Activated CD4-positive, alpha-beta T cell treated with anti-CD3 and anti-CD28 coated beads, Interleukin-2, amount 50 U/mL, for 16 hours (primary cell): ENCODE data around the gene COPZ1.
"Not testable (repeated sequence)": the region's sequence is repeated elsewhere in the genome, so short reads cannot be mapped to it uniquely, and the experiment has no call there.

Experiments used
- DNase-seq: peaks from one replicate; pipeline ENCODE4 v3.0.0-alpha.2; 2020

The COPZ1 gene

GRCh38 chr12:54294953-54295566, 29.9 kb upstream of the COPZ1 start:
- DNase-seq = no peak

GRCh38 chr12:54296393-54297099, 28.4 kb upstream of the COPZ1 start:
- no peak for DNase-seq

DNA sequence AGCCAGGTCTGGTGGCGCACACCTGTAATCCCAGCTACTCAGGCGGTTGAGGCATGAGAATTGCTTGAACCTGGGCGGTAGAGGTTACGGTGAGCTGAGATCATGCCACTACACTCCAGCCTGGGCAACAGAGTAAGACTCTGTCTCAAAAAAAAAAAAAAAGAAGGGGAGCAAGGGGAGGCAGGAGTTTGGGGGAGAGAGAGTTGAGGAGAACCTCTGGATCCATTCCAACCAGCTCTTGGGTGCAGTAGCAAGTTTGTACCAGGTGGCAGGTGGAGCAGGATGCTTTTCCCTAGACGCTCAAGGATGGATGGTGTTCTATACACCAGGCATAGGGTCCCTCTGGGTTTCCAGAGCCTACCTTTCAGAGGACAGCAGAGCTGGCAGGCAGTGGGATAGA, 26.0 kb upstream of the COPZ1 start:
- DNase-seq = no peak

DNA sequence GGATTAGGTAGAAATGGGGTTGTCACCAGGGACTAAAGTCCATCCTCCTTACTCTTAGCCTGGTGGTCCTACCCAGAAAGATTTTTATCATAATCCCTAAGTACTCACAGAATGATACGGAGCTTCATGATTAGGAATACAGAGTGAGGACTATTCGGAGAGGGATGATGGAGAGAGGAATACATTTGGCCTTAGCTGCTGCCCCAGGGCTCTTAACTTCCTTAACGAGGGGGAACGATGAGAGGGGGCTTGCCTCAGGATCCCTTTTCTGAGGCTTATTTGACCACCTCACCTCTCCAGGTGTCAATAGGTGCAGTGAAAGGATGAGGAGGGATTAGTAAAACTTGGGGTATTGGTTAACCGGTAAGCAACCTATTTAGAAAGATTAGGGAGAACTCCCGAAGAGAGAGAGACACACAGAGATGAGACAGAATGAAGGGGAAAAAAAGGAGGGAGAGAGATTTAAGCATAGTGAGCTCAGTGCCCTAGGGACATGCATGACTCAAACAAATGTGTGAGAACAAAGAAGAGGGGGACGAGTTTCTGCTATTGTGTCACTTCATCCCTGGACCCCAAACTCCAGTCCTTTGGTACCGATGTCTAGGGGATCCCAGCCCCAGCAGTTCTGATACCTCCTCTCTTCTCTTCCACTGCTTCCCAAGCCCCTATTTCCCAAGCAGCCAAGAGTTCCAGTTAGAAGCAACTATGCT, 25.3 kb upstream of the COPZ1 start:
- DNase-seq = no peak

DNA sequence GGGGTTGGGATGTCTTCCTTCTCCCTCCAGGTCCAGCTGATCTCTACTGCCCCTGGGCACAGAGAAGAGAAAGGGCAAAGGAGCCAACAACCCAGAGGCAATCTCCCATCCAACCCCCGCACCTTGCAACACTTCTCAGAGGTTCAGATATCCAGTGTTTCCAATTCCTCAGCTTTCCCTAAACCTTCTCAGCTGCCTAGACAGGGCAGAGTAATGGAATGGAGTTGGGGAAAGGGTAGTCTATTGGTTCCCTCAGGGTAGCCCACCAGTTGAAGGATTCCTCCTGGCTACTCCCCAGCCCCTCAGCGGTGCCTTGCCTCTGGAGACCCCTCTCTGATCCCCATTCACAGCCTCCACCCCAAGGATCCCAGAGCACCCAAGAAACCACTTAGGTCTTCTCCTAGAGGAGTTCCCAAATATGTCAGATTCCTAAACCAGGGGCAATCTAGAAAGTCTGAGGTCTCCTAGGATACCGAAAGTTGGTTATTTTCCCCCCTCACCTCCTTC, 24.7 kb upstream of the COPZ1 start:
- DNase-seq = no peak

DNA sequence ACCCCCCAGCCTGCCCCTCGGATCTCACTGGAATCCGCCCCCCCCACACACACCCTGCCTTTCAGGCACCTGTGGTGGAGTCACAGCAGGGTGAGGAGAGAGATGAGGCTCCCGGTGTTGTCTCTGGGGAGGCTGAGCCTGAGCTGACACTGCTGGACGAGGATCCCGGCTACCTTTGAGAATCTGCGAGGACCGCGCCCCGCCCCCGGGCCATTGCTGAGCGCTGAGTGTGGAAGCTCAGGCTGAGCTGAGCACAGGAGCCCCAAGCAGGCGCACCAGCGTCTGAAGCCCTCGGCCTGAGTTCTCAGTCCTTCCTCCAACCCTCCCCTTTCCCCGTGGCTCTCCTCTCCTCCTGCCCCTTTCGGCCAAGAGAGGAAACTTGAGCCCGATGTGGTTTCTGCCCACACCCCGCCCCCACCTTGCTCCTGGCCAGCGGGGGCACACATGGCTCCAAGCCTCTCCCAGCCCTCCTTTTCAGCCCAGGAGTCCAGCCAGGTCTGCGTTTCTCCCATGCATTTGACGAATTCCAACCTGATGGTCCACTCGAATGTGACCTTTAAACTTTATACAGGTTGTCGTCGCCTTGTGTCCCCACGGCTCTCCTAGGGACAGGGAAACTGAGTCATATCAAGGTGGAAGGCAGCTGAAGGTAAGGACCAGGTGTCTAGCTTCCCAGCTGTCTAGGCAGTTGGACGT, 24.1 kb upstream of the COPZ1 start, which contains the start of gene NFE2:
Gene NFE2, minus strand, starts transcription at position 284 of the 696 bp plus-strand sequence. CDS start 5,767 bp downstream, outside the sequence.
- DNase-seq = no peak

DNA sequence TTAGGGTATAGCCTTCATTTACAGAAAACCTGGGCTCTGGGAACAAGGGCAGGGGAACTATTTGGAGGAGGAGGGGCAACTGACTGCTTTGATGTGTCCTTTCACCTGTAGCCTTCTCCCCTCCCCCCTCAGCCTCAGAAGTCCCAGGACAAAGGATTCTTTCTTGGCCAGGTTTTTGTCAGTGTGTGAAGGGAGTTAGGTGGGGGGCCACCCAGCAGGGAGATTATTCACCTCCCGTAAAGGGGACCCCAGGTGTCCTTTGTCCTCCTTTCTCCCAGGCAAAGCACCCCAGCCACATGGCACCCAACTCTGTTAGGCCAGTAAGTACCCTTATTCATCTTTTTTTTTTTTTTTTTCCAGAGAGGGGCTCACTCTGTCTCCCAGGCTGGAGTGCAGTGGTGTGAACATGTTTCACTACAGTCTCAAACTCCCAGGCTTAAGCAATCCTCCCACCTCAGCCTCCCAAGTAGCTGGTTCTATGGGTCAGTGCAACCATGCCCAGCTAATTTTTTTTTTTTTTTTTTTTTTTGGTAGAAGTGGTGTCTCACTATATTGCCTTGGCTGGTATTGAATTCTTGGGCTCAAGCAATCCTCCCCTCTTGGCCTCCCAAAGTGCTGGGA, 23.4 kb upstream of the COPZ1 start:
- DNase-seq = no peak

DNA sequence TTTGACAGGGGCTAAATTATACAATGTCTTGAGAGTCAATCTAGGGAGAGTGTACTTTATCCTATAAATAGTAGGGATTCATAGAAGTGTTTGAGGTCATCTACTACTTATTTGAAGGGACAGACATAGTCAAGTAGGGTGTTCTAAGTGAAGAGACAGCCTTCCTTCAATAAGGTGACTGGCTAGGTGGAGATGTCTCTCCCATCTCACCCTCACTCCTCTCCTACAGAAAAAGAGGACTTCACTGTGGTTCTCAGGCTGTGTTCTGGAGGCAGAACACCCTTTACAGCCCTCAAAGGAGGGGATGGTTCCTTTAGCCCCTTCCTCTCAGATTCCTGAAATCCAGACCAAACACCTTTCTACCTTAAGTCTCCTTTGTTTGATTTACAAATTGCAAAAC, 21.3 kb upstream of the COPZ1 start:
- DNase-seq = no peak

- DNase-seq = no peak
These were observed 20.6 kb upstream of the COPZ1 start for GRCh38 chr12:54304187-54304810.

DNA sequence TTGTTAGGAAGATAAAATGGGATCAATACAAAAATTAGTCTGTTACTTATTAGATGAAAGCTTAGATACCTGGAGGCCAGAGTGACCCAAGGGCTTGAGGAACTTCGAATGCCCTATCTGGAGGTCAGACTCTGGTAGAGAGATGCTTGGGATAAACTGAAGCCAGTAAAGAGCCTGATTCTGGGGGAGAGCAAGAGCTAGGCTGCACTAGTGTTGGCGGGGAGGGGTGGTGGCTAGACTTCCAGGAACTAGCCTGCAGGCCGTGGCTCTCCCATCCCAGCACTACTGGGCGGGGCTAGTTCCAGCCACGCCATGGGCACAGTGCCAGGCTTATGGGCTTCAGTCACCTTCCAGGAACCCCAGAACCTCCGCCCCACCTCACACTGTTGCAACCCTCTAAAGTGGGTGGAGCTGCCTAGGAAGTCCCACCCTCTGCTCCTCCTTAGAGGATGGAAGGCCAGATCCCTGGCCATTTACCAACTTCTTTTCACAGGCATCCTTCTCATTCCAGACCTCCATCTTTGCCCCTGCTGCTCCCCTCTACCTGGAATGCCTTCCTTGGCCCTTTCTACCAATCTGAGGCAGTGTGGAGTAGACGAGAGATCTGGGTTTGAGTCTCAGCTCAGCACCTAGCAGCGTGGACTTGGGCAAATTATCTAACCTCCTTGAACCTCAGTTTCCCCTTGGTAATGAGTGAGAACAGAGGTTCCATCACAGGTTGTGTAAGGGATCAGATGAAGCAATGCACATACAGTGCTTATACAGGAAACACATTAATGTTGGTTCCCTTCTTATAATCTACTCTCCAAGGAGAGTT, 17.8 kb upstream of the COPZ1 start:
- no peak for DNase-seq

DNA sequence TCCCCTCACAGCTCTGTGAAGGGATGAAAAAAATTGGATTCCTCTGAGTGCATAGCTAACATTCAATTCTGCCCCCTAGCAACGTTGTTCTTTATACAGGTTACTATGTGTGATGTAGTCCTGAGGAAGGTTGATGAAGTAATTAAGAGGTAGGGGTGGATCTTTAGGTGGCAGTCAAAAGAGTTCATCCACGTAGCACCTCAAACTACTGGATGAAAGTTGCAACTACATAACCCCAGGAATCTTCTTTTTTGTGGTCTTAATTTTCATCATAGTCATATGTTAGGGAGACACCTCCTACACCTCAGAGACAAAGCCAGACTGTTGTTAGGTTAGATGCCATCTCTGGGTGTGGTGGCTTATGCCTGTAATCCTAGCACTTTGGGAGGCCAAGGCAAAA, 13.9 kb upstream of the COPZ1 start:
- no peak for DNase-seq

GRCh38 chr12:54312309-54312708, 12.6 kb upstream of the COPZ1 start:
- DNase-seq = not testable (repeated sequence)

- no peak for DNase-seq
These were observed 3.6 kb upstream of the COPZ1 start for GRCh38 chr12:54321363-54321762.

- not testable (repeated sequence) for DNase-seq
These were observed 645 bp downstream of the COPZ1 start for GRCh38 chr12:54325442-54326109.

DNA sequence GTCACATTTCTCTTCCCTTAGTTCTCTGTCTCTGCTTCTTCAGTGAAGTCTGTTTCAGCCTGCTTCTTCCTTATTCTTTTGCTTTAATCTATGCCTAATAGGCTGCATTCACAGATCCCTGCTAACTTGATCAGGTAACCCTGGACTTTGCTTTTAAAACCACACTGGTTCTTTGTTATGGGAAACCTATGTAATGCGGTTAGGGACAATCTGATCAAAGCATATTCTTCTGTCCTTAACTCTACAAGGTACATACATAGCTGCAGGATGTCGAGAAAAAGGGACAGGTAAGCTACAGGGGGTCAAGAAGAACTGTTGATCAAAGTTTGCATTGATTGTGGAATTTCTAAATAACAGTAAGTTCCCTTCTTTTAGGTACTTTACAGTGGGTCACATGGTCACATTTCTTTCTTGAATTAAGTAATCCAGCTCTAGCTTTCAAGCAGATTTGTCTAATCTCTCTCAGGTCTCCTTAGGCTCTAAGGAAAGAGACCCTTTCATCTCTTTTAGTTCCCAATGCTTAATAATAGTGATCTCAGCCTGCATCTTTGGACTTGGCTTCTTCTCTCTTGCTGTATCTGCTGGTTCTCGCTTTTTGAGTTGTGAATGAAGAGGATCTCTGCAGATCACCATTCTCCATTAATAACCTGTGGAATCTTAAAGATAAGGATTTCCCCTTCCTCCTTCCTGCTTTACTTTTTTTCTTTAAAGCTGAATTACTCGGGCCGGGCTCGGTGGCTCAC, 3.8 kb downstream of the COPZ1 start:
- DNase-seq = no peak

GRCh38 chr12:54329759-54330158, 4.8 kb downstream of the COPZ1 start:
- no peak for DNase-seq

- no peak for DNase-seq
These were observed 5.5 kb downstream of the COPZ1 start for GRCh38 chr12:54330442-54330841.

GRCh38 chr12:54331461-54331860, 6.5 kb downstream of the COPZ1 start:
- no peak for DNase-seq

- no peak for DNase-seq
These were observed 8.6 kb downstream of the COPZ1 start for GRCh38 chr12:54333420-54334034.
